ENCODE data around the gene RGS7. TPM values are rescaled to one million over a fixed set of nuclear protein-coding genes. Genes with fewer than 3 reads are reported as not detected.

The RGS7 gene
- total RNA-seq, 2 experiments from 2014 or later = not detected

DNA sequence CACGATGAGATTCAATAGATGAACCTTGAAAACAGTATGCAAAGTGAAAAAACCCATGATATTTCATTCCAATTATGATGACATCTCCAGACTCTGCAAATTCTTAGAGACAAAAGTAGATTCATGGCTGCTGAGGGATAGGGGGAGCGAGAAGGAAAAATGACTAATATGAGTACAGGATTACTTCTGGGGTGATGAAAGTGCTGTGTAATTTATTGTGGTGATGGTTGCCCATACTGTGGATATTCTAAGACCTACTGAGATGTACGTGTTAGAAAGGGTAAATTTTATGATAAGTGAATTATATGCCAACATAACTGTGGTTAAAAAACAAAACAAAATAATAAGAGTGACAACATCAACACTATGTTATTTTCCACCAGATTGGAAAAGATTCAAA lies 18.9 kb upstream of the RGS7 start:
- no peaks in the 10 kb centered on the region for H3K4me1 Mint-ChIP-seq (ENCODE audit: low read depth)
- TF ChIP-seq CTCF (IDR thresholded peaks at IDR 0.05) = no peak
- no peaks in the 10 kb centered on the region for H3K27me3 Mint-ChIP-seq
- H3K9me3 ChIP-seq (ENCODE audit: control insufficient read depth in 1 of 2, insufficient read depth in 1 of 2, low read length in 2 of 2) = peaks cover 0 to 3% of the 10 kb centered on the region in 2 experiments
- H3K27me3 ChIP-seq (ENCODE audit: control insufficient read depth in 1 of 2, insufficient read depth in 2 of 2, low read length in 2 of 2) = no peaks in the 10 kb centered on the region
- H3K9me3 Mint-ChIP-seq = peaks cover 2% of the 10 kb centered on the region
- ATAC-seq (ENCODE audit: poor library complexity) (no peak), DNase-seq (no peak)
- CTCF ChIA-PET = no interaction called here
- no peaks in the 10 kb centered on the region for H3K36me3 ChIP-seq (ENCODE audit: insufficient read depth, low read length)
- H3K4me3 ChIP-seq (ENCODE audit: low read length) = no peak overlapping the region
- no peak overlapping the region for H3K27ac ChIP-seq (ENCODE audit: low read depth in 1 of 2, low read length in 2 of 2)
- POLR2A ChIA-PET = no interaction called here
- H3K36me3 Mint-ChIP-seq (ENCODE audit: low read depth) = no peaks in the 10 kb centered on the region
- no peak overlapping the region for H3K27ac Mint-ChIP-seq
- no peaks in the 10 kb centered on the region for H3K4me1 ChIP-seq (ENCODE audit: insufficient read depth, low read length)
- intact Hi-C loops (cut with DNase I, micrococcal nuclease) = no loop called here
- H3K4me3 Mint-ChIP-seq = no peak overlapping the region

GRCh38 chr1:241366196-241366595 lies 9.2 kb upstream of the RGS7 start:
- intact Hi-C loops (cut with DNase I, micrococcal nuclease) = no loop called here
- no peak overlapping the region for H3K27ac Mint-ChIP-seq
- H3K36me3 ChIP-seq (ENCODE audit: insufficient read depth, low read length) = no peaks in the 10 kb centered on the region
- ATAC-seq (ENCODE audit: poor library complexity) = no peak
- H3K27me3 ChIP-seq (ENCODE audit: control insufficient read depth in 1 of 2, insufficient read depth in 2 of 2, low read length in 2 of 2) = no peaks in the 10 kb centered on the region
- H3K4me1 ChIP-seq (ENCODE audit: insufficient read depth, low read length) = no peaks in the 10 kb centered on the region
- H3K27me3 Mint-ChIP-seq = peaks cover 7% of the 10 kb centered on the region
- H3K4me3 Mint-ChIP-seq = no peak overlapping the region
- peaks cover 2% of the 10 kb centered on the region for H3K9me3 Mint-ChIP-seq
- no peak for DNase-seq
- H3K27ac ChIP-seq (ENCODE audit: low read depth in 1 of 2, low read length in 2 of 2) = no peak overlapping the region
- H3K9me3 ChIP-seq (ENCODE audit: control insufficient read depth in 1 of 2, insufficient read depth in 1 of 2, low read length in 2 of 2) = no peaks in the 10 kb centered on the region
- ChIA-PET POLR2A (no interaction called here), CTCF (no interaction called here)
- H3K4me1 Mint-ChIP-seq (ENCODE audit: low read depth) = no peaks in the 10 kb centered on the region
- H3K4me3 ChIP-seq (ENCODE audit: low read length) = no peak overlapping the region
- H3K36me3 Mint-ChIP-seq (ENCODE audit: low read depth) = no peaks in the 10 kb centered on the region
- TF ChIP-seq CTCF (IDR thresholded peaks at IDR 0.05) = no peak

- ChIA-PET POLR2A (no interaction called here), CTCF (no interaction called here)
- Histone ChIP-seq H3K27me3 (ENCODE audit: control insufficient read depth in 1 of 2, insufficient read depth in 2 of 2, low read length in 2 of 2) (peaks cover 0 to 16% of the 10 kb centered on the region in 2 experiments), H3K9me3 (ENCODE audit: control insufficient read depth in 1 of 2, insufficient read depth in 1 of 2, low read length in 2 of 2) (no peaks in the 10 kb centered on the region), H3K36me3 (ENCODE audit: insufficient read depth, low read length) (no peaks in the 10 kb centered on the region), H3K27ac (ENCODE audit: low read depth in 1 of 2, low read length in 2 of 2) (no peak overlapping the region), H3K4me3 (ENCODE audit: low read length) (no peak overlapping the region), H3K4me1 (ENCODE audit: insufficient read depth, low read length) (no peaks in the 10 kb centered on the region)
- Mint-ChIP-seq H3K36me3 (ENCODE audit: low read depth) (no peaks in the 10 kb centered on the region), H3K27ac (no peak overlapping the region), H3K9me3 (peaks cover 2% of the 10 kb centered on the region), H3K4me1 (ENCODE audit: low read depth) (peaks cover 9% of the 10 kb centered on the region), H3K27me3 (peaks cover 33% of the 10 kb centered on the region), H3K4me3 (no peak overlapping the region)
- intact Hi-C loops (cut with DNase I, micrococcal nuclease) = no loop called here
- no peak for TF ChIP-seq CTCF (IDR thresholded peaks at IDR 0.05)
- DNase-seq (no peak), ATAC-seq (ENCODE audit: poor library complexity) (no peak)
These were observed 5.3 kb upstream of the RGS7 start for GRCh38 chr1:241362350-241362749.
